COR-L47 (cell line): ENCODE measurements around the gene INSRR.

Experiments
- DNase-seq: peaks from one replicate; lab custom pipeline; 2025; lab: John Stamatoyannopoulos, UW

The INSRR gene

GRCh38 chr1:156826630-156827029 is 32.3 kb downstream of the INSRR start:
- DNase-seq, result no peak

- DNase-seq, result no peak
Observed at GRCh38 chr1:156823210-156823790, 35.6 kb downstream of the INSRR start.

- DNase-seq, result no peak
Observed at GRCh38 chr1:156822680-156823079, 36.2 kb downstream of the INSRR start.

- no peak for DNase-seq
Observed at GRCh38 chr1:156821801-156822200, 37.1 kb downstream of the INSRR start.

- DNase-seq, result no peak
Observed at GRCh38 chr1:156816561-156817328, 42.2 kb downstream of the INSRR start, which contains the start of gene SH2D2A. Gene SH2D2A (minus strand): TSS chr1:156816848. CDS start chr1:156816708, 140 bp downstream.

- no peak for DNase-seq
Observed at GRCh38 chr1:156815961-156816422, 42.9 kb downstream of the INSRR start.

GRCh38 chr1:156815307-156815826 is 43.5 kb downstream of the INSRR start:
- DNase-seq, result no peak

GRCh38 chr1:156814571-156815260 is 44.2 kb downstream of the INSRR start:
- no peak for DNase-seq

- peak; percentile 30 for DNase-seq
Observed at GRCh38 chr1:156813750-156814570, 45.0 kb downstream of the INSRR start.

- no peak for DNase-seq
Observed at GRCh38 chr1:156813298-156813697, 45.6 kb downstream of the INSRR start.

- DNase-seq, result no peak
Observed at GRCh38 chr1:156812293-156812990, 46.5 kb downstream of the INSRR start.

GRCh38 chr1:156811168-156811567 is 47.7 kb downstream of the INSRR start:
- no peak for DNase-seq

- no peak for DNase-seq
Observed at GRCh38 chr1:156809711-156810366, 49.1 kb downstream of the INSRR start.

- no peak for DNase-seq
Observed at GRCh38 chr1:156809281-156809680, 49.6 kb downstream of the INSRR start.

GRCh38 chr1:156808186-156809030 is 50.5 kb downstream of the INSRR start:
- DNase-seq, result no peak

- no peak for DNase-seq
Observed at GRCh38 chr1:156807627-156808026, 51.3 kb downstream of the INSRR start.

GRCh38 chr1:156806512-156807440 is 52.1 kb downstream of the INSRR start:
- DNase-seq, result no peak

GRCh38 chr1:156805766-156806511 is 53.0 kb downstream of the INSRR start:
- no peak for DNase-seq
